ENCODE measurements around the gene FXR2. TPM values are rescaled to one million over a fixed set of nuclear protein-coding genes. Genes with fewer than 3 reads are reported as not detected.

The FXR2 gene
- total and polyA plus RNA-seq, 4 donors: 6.8 to 18.3 (median 14.8) TPM

DNA sequence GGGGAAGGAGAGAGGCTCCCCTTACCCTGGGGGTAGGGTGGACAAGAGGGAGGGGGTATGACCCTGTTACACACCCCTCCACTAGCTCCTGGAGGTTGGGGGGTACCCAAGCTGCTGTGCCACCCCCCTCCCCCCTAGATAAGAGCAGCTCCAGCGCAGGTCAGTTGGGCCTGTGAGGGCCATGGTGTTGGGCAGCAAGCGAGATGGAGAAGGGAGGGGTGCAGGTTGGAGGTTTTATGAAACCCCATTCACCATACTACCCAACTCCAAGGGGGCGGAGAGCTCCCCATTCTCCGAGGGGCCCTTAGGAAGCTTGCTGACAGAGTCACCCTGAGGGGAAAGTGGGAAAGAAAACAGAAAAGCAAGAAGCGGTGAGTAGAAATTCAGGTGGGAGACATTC is 23.1 kb downstream of the FXR2 start:
- Histone ChIP-seq H3K4me1 (ENCODE audit: control insufficient read depth in 4 of 4, insufficient read depth in 4 of 4, low read length in 3 of 4) (peaks cover 0 to 5% (median 0%) of the 10 kb centered on the region in 4 donors), H3K4me3 (ENCODE audit: low read depth in 1 of 3, low read length in 3 of 3) (no peak overlapping the region), H3K9ac (ENCODE audit: low read depth in 1 of 2, low read length in 2 of 2) (no peak overlapping the region), H3K9me3 (ENCODE audit: control insufficient read depth in 4 of 4, low read length in 3 of 4) (no peaks in the 10 kb centered on the region), H3K36me3 (ENCODE audit: control insufficient read depth in 4 of 4, insufficient read depth in 3 of 4, low read depth in 1 of 4, low read length in 3 of 4) (peaks cover 24 to 70% (median 48%) of the 10 kb centered on the region in 4 donors), H3K27me3 (ENCODE audit: control insufficient read depth in 4 of 4, insufficient read depth in 4 of 4, low read length in 3 of 4) (no peaks in the 10 kb centered on the region), H3K27ac (ENCODE audit: low read depth in 1 of 2, low read length in 2 of 2) (no peak overlapping the region)
- TF ChIP-seq JUND (IDR thresholded peaks at IDR 0.05) (no peak), YY1 (IDR thresholded peaks at IDR 0.05) (no peak), GABPA (IDR thresholded peaks at IDR 0.05 in 1 of 2, conservative IDR thresholded peaks at IDR 0.05 in 1 of 2) (no peak), FOXA1 (IDR thresholded peaks at IDR 0.05) (no peak), FOXA2 (IDR thresholded peaks at IDR 0.05) (no peak), SP1 (IDR thresholded peaks at IDR 0.05) (no peak), HNF4A (conservative IDR thresholded peaks at IDR 0.05) (no peak), RXRA (IDR thresholded peaks at IDR 0.05) (no peak)
- TF ChIP-seq, protein P1, sequence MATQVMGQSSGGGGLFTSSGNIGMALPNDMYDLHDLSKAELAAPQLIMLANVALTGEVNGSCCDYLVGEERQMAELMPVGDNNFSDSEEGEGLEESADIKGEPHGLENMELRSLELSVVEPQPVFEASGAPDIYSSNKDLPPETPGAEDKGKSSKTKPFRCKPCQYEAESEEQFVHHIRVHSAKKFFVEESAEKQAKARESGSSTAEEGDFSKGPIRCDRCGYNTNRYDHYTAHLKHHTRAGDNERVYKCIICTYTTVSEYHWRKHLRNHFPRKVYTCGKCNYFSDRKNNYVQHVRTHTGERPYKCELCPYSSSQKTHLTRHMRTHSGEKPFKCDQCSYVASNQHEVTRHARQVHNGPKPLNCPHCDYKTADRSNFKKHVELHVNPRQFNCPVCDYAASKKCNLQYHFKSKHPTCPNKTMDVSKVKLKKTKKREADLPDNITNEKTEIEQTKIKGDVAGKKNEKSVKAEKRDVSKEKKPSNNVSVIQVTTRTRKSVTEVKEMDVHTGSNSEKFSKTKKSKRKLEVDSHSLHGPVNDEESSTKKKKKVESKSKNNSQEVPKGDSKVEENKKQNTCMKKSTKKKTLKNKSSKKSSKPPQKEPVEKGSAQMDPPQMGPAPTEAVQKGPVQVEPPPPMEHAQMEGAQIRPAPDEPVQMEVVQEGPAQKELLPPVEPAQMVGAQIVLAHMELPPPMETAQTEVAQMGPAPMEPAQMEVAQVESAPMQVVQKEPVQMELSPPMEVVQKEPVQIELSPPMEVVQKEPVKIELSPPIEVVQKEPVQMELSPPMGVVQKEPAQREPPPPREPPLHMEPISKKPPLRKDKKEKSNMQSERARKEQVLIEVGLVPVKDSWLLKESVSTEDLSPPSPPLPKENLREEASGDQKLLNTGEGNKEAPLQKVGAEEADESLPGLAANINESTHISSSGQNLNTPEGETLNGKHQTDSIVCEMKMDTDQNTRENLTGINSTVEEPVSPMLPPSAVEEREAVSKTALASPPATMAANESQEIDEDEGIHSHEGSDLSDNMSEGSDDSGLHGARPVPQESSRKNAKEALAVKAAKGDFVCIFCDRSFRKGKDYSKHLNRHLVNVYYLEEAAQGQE (IDR thresholded peaks at IDR 0.05): no peak
- TF ChIP-seq, protein P2, sequence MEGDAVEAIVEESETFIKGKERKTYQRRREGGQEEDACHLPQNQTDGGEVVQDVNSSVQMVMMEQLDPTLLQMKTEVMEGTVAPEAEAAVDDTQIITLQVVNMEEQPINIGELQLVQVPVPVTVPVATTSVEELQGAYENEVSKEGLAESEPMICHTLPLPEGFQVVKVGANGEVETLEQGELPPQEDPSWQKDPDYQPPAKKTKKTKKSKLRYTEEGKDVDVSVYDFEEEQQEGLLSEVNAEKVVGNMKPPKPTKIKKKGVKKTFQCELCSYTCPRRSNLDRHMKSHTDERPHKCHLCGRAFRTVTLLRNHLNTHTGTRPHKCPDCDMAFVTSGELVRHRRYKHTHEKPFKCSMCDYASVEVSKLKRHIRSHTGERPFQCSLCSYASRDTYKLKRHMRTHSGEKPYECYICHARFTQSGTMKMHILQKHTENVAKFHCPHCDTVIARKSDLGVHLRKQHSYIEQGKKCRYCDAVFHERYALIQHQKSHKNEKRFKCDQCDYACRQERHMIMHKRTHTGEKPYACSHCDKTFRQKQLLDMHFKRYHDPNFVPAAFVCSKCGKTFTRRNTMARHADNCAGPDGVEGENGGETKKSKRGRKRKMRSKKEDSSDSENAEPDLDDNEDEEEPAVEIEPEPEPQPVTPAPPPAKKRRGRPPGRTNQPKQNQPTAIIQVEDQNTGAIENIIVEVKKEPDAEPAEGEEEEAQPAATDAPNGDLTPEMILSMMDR (IDR thresholded peaks at IDR 0.05; ENCODE audit: low read depth, low read length, missing input control): no peak
- no peak for DNase-seq (ENCODE audit: low spot score)
- WGBS: 93% methylated on average over 5 of the region's 5 CpGs

DNA sequence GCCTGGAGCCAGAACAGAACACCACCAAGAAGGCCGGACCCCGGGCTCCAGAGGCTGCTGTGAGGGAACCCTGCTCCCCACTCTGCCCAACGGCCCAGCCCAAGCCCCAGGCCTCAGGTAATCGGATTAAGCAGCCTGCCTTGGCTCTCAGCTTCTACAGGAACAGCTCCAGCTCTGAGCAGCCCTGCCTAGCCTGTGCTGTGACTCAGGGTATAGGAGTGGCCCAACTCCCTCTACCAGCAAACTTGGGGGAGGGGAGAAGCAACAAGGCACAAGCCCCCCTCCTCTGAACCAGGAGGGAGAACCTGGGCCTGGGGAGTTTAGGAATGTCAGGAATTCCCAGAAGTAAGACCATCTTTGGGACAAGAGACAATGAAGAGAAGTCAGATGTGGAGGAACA is 24.0 kb downstream of the FXR2 start:
- no peaks in the 10 kb centered on the region for H3K27me3 ChIP-seq (ENCODE audit: control insufficient read depth in 4 of 4, insufficient read depth in 4 of 4, low read length in 3 of 4)
- no peak overlapping the region for H3K27ac ChIP-seq (ENCODE audit: low read depth in 1 of 2, low read length in 2 of 2)
- no peak for DNase-seq (ENCODE audit: low spot score)
- no peak overlapping the region for H3K4me3 ChIP-seq (ENCODE audit: low read depth in 1 of 3, low read length in 3 of 3)
- peaks cover 0 to 5% (median 0%) of the 10 kb centered on the region in 4 donors for H3K4me1 ChIP-seq (ENCODE audit: control insufficient read depth in 4 of 4, insufficient read depth in 4 of 4, low read length in 3 of 4)
- no peak overlapping the region for H3K9ac ChIP-seq (ENCODE audit: low read depth in 1 of 2, low read length in 2 of 2)
- TF ChIP-seq, protein P3, sequence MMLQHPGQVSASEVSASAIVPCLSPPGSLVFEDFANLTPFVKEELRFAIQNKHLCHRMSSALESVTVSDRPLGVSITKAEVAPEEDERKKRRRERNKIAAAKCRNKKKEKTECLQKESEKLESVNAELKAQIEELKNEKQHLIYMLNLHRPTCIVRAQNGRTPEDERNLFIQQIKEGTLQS (IDR thresholded peaks at IDR 0.05): no peak
- no peak for TF ChIP-seq NR2F2 (IDR thresholded peaks at IDR 0.05)
- TF ChIP-seq GABPA (IDR thresholded peaks at IDR 0.05 in 1 of 2, conservative IDR thresholded peaks at IDR 0.05 in 1 of 2): no peak
- TF ChIP-seq FOXA1 (IDR thresholded peaks at IDR 0.05): no peak
- TF ChIP-seq, protein P4, sequence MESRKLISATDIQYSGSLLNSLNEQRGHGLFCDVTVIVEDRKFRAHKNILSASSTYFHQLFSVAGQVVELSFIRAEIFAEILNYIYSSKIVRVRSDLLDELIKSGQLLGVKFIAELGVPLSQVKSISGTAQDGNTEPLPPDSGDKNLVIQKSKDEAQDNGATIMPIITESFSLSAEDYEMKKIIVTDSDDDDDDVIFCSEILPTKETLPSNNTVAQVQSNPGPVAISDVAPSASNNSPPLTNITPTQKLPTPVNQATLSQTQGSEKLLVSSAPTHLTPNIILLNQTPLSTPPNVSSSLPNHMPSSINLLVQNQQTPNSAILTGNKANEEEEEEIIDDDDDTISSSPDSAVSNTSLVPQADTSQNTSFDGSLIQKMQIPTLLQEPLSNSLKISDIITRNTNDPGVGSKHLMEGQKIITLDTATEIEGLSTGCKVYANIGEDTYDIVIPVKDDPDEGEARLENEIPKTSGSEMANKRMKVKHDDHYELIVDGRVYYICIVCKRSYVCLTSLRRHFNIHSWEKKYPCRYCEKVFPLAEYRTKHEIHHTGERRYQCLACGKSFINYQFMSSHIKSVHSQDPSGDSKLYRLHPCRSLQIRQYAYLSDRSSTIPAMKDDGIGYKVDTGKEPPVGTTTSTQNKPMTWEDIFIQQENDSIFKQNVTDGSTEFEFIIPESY (IDR thresholded peaks at IDR 0.05): no peak
- no peak for TF ChIP-seq YY1 (IDR thresholded peaks at IDR 0.05)
- TF ChIP-seq SP1 (IDR thresholded peaks at IDR 0.05): no peak
- TF ChIP-seq, protein P1 (IDR thresholded peaks at IDR 0.05): no peak
- TF ChIP-seq TAF1 (conservative IDR thresholded peaks at IDR 0.05): no peak
- no peak for TF ChIP-seq JUND (IDR thresholded peaks at IDR 0.05)
- TF ChIP-seq RXRA (IDR thresholded peaks at IDR 0.05): no peak
- TF ChIP-seq RAD21 (IDR thresholded peaks at IDR 0.05): no peak
- no peak for TF ChIP-seq HNF4G (IDR thresholded peaks at IDR 0.05)
- no peak for TF ChIP-seq FOXA2 (IDR thresholded peaks at IDR 0.05)
- TF ChIP-seq, protein P5, sequence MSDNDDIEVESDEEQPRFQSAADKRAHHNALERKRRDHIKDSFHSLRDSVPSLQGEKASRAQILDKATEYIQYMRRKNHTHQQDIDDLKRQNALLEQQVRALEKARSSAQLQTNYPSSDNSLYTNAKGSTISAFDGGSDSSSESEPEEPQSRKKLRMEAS (IDR thresholded peaks at IDR 0.05): no peak
- H3K9me3 ChIP-seq (ENCODE audit: control insufficient read depth in 4 of 4, low read length in 3 of 4): no peaks in the 10 kb centered on the region
- peaks cover 24 to 63% (median 42%) of the 10 kb centered on the region in 4 donors for H3K36me3 ChIP-seq (ENCODE audit: control insufficient read depth in 4 of 4, insufficient read depth in 3 of 4, low read depth in 1 of 4, low read length in 3 of 4)
- 88% methylated on average over 4 of the region's 4 CpGs for WGBS

Data from liver (tissue), 9 donors.